Measurements from ENCODE around the gene RBM33.

Gene RBM33

GRCh38 chr7:155755026-155755425 is 110.6 kb downstream of the RBM33 start:
- no peak for TF ChIP-seq CTCF (IDR thresholded peaks at IDR 0.05; ENCODE audit: low read depth, low read length)
- no peak for DNase-seq (ENCODE audit: extremely low read depth, low read depth)

GRCh38 chr7:155756322-155756721 is 111.9 kb downstream of the RBM33 start:
- no peak for TF ChIP-seq CTCF (IDR thresholded peaks at IDR 0.05; ENCODE audit: low read depth, low read length)
- DNase-seq (ENCODE audit: extremely low read depth, low read depth), result no peak

GRCh38 chr7:155758348-155758747 is 113.9 kb downstream of the RBM33 start:
- no peak for DNase-seq (ENCODE audit: extremely low read depth, low read depth)
- no peak for TF ChIP-seq CTCF (IDR thresholded peaks at IDR 0.05; ENCODE audit: low read depth, low read length)

- no peak for DNase-seq (ENCODE audit: extremely low read depth, low read depth)
- no peak for TF ChIP-seq CTCF (IDR thresholded peaks at IDR 0.05; ENCODE audit: low read depth, low read length)
These were observed 115.4 kb downstream of the RBM33 start for GRCh38 chr7:155759740-155760430.

GRCh38 chr7:155761162-155761561 is 116.7 kb downstream of the RBM33 start:
- DNase-seq (ENCODE audit: extremely low read depth, low read depth), result no peak
- TF ChIP-seq CTCF (IDR thresholded peaks at IDR 0.05; ENCODE audit: low read depth, low read length), result no peak

GRCh38 chr7:155762036-155762435 is 117.6 kb downstream of the RBM33 start:
- no peak for DNase-seq (ENCODE audit: extremely low read depth, low read depth)
- TF ChIP-seq CTCF (IDR thresholded peaks at IDR 0.05; ENCODE audit: low read depth, low read length), result no peak

GRCh38 chr7:155762655-155763054 is 118.2 kb downstream of the RBM33 start:
- TF ChIP-seq CTCF (IDR thresholded peaks at IDR 0.05; ENCODE audit: low read depth, low read length), result no peak
- DNase-seq (ENCODE audit: extremely low read depth, low read depth), result no peak
